Measurements from ENCODE around the gene DENND5B.

- no peak for TF ChIP-seq POLR2A (IDR thresholded peaks at IDR 0.05)
- TF ChIP-seq, protein P1, sequence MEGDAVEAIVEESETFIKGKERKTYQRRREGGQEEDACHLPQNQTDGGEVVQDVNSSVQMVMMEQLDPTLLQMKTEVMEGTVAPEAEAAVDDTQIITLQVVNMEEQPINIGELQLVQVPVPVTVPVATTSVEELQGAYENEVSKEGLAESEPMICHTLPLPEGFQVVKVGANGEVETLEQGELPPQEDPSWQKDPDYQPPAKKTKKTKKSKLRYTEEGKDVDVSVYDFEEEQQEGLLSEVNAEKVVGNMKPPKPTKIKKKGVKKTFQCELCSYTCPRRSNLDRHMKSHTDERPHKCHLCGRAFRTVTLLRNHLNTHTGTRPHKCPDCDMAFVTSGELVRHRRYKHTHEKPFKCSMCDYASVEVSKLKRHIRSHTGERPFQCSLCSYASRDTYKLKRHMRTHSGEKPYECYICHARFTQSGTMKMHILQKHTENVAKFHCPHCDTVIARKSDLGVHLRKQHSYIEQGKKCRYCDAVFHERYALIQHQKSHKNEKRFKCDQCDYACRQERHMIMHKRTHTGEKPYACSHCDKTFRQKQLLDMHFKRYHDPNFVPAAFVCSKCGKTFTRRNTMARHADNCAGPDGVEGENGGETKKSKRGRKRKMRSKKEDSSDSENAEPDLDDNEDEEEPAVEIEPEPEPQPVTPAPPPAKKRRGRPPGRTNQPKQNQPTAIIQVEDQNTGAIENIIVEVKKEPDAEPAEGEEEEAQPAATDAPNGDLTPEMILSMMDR (IDR thresholded peaks at IDR 0.05): no peak
These were observed 17.9 kb downstream of the DENND5B start for GRCh38 chr12:31572900-31573600.

Data from right lobe of liver (tissue), 4 donors.